ENCODE data around the gene TNRC6C. TPM values are rescaled to one million over a fixed set of nuclear protein-coding genes. Genes with fewer than 3 reads are reported as not detected.
"Not testable (repeated sequence)": the region's sequence is repeated elsewhere in the genome, so short reads cannot be mapped to it uniquely, and the experiment has no call there.

Gene TNRC6C
- polyA plus RNA-seq, 3 donors = 0.38 to 0.80 (median 0.46) TPM

DNA sequence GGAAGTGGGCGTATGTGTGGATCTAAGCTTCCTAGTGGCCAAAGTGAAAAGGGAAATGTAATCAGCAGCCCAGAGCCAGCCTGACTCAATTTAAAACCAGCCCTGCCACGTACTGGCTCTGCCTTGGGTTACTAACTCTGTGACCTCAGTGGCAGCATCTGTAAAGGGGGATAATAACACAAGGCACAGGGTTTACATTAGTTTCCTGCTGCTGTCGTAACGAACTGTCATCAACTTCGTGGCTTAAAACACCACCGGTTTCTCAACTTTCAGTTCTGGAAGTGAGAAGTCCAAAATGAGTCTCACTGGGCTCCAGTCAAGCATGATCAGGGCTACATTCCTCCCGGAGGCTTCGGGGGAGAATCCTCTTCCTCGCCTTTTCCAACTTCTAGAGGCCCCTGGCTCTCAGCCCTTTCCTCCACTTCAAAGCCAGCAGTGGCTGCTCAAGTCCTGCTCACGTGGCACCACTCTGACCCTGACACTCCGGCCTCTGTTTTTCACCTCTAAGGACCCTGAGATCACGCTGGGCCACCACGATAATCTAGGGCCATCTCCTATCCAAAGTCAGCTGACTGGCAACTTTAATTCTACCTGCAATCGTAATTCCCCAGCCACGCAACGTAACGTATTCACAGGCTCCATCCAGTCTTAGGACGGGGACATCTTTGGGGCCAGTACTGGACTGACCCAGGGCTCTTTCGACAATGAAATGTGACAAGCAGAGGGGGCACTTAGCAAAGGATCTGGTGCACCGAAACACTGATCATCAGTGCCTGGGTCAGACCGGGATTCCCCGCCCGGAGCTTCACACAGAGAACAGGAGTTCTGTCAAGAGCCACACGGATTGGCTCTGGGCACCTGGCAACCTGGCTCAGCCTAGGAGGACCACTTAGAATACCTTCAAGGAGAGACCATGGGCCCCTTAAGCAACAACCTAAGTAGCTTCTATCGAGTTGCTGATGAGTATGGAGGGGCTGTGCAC, 155.6 kb downstream of the TNRC6C start:
- TF ChIP-seq, protein P1, sequence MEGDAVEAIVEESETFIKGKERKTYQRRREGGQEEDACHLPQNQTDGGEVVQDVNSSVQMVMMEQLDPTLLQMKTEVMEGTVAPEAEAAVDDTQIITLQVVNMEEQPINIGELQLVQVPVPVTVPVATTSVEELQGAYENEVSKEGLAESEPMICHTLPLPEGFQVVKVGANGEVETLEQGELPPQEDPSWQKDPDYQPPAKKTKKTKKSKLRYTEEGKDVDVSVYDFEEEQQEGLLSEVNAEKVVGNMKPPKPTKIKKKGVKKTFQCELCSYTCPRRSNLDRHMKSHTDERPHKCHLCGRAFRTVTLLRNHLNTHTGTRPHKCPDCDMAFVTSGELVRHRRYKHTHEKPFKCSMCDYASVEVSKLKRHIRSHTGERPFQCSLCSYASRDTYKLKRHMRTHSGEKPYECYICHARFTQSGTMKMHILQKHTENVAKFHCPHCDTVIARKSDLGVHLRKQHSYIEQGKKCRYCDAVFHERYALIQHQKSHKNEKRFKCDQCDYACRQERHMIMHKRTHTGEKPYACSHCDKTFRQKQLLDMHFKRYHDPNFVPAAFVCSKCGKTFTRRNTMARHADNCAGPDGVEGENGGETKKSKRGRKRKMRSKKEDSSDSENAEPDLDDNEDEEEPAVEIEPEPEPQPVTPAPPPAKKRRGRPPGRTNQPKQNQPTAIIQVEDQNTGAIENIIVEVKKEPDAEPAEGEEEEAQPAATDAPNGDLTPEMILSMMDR (IDR thresholded peaks at IDR 0.05) = no peak
- peaks cover 52 to 84% of the 10 kb centered on the region in 2 donors for H3K36me3 Mint-ChIP-seq
- H3K9me3 ChIP-seq (replicated peaks in 1 of 2; ENCODE audit: control insufficient read depth in 1 of 2, insufficient read depth in 1 of 2, low read length in 2 of 2) = no peaks in the 10 kb centered on the region
- peak overlapping the region; percentile 60 to 91 (median 73) for H3K27ac Mint-ChIP-seq
- H3K4me2 ChIP-seq (replicated peaks; ENCODE audit: extremely low read depth, low read length, poor library complexity, severe bottlenecking) = no peak overlapping the region
- H3K27me3 Mint-ChIP-seq (ENCODE audit: low read depth in 3 of 3) = peaks cover 0 to 5% (median 0%) of the 10 kb centered on the region in 3 donors
- no peaks in the 10 kb centered on the region for H3K79me2 ChIP-seq (ENCODE audit: insufficient read depth, low read length)
- intact Hi-C loops (cut with micrococcal nuclease) = loop anchor here (2.0 to 10.0 kb wide), 5 partner anchors 13 to 311 kb away; no protein-coding TSS in a partner anchor
- H3K9ac ChIP-seq (ENCODE audit: insufficient read depth, low read length, poor library complexity, severe bottlenecking) = no peak overlapping the region
- H4K20me1 ChIP-seq (ENCODE audit: insufficient read depth, low read length) = peaks cover 91% of the 10 kb centered on the region
- H3K36me3 ChIP-seq (replicated peaks in 1 of 2; ENCODE audit: control insufficient read depth in 1 of 2, insufficient read depth in 2 of 2, low read length in 2 of 2) = peaks cover 62 to 82% of the 10 kb centered on the region in 2 donors
- WGBS (ENCODE audit: insufficient coverage) = 74% methylated on average over 23 of the region's 25 CpGs
- no peaks in the 10 kb centered on the region for H3K27me3 ChIP-seq (ENCODE audit: control insufficient read depth in 2 of 2, insufficient read depth in 2 of 2, low read length in 2 of 2)
- DNase-seq = peak; percentile 30 to 55 (median 38)
- no peak overlapping the region for H3K4me3 ChIP-seq (replicated peaks in 1 of 3; ENCODE audit: low read depth in 2 of 3, low read length in 3 of 3)
- peaks cover 33% of the 10 kb centered on the region for H3K4me1 Mint-ChIP-seq
- peak overlapping the region in 1 of 2 donors; percentile 7 for H3K4me3 Mint-ChIP-seq
- H2AFZ ChIP-seq (ENCODE audit: insufficient read depth, low read depth, low read length, poor library complexity, severe bottlenecking) = no peak overlapping the region
- H3K4me1 ChIP-seq (ENCODE audit: control insufficient read depth in 1 of 2, insufficient read depth in 2 of 2, low read length in 2 of 2) = peaks cover 24 to 37% of the 10 kb centered on the region in 2 donors
- peaks cover 0 to 6% (median 0%) of the 10 kb centered on the region in 7 donors for H3K9me3 Mint-ChIP-seq
- H3K27ac ChIP-seq (ENCODE audit: low read depth in 1 of 2, low read length in 2 of 2) = peak overlapping the region; percentile 27 to 48

- no peak overlapping the region for H3K4me3 ChIP-seq (replicated peaks in 1 of 3; ENCODE audit: low read depth in 2 of 3, low read length in 3 of 3)
- intact Hi-C loops (cut with micrococcal nuclease) = loop anchor here (5.0 to 10.0 kb wide), 3 partner anchors 57 to 310 kb away; no protein-coding TSS in a partner anchor
- peaks cover 91% of the 10 kb centered on the region for H4K20me1 ChIP-seq (ENCODE audit: insufficient read depth, low read length)
- peaks cover 61 to 79% of the 10 kb centered on the region in 2 donors for H3K36me3 ChIP-seq (replicated peaks in 1 of 2; ENCODE audit: control insufficient read depth in 1 of 2, insufficient read depth in 2 of 2, low read length in 2 of 2)
- peaks cover 0 to 5% (median 0%) of the 10 kb centered on the region in 3 donors for H3K27me3 Mint-ChIP-seq (ENCODE audit: low read depth in 3 of 3)
- TF ChIP-seq, protein P1 (IDR thresholded peaks at IDR 0.05) = no peak
- H3K4me1 ChIP-seq (ENCODE audit: control insufficient read depth in 1 of 2, insufficient read depth in 2 of 2, low read length in 2 of 2) = peaks cover 24 to 39% of the 10 kb centered on the region in 2 donors
- no peak overlapping the region for H2AFZ ChIP-seq (ENCODE audit: insufficient read depth, low read depth, low read length, poor library complexity, severe bottlenecking)
- 95% methylated on average over 18 of the region's 28 CpGs for WGBS (ENCODE audit: insufficient coverage)
- no peaks in the 10 kb centered on the region for H3K27me3 ChIP-seq (ENCODE audit: control insufficient read depth in 2 of 2, insufficient read depth in 2 of 2, low read length in 2 of 2)
- H3K4me1 Mint-ChIP-seq = peaks cover 33% of the 10 kb centered on the region
- no peak for DNase-seq
- peaks cover 48 to 84% of the 10 kb centered on the region in 2 donors for H3K36me3 Mint-ChIP-seq
- H3K4me2 ChIP-seq (replicated peaks; ENCODE audit: extremely low read depth, low read length, poor library complexity, severe bottlenecking) = no peak overlapping the region
- H3K4me3 Mint-ChIP-seq = no peak overlapping the region
- H3K9me3 ChIP-seq (replicated peaks in 1 of 2; ENCODE audit: control insufficient read depth in 1 of 2, insufficient read depth in 1 of 2, low read length in 2 of 2) = no peaks in the 10 kb centered on the region
- peak overlapping the region in 2 of 7 donors; percentile 30 to 42 for H3K27ac Mint-ChIP-seq
- no peak overlapping the region for H3K9ac ChIP-seq (ENCODE audit: insufficient read depth, low read length, poor library complexity, severe bottlenecking)
- no peak overlapping the region for H3K27ac ChIP-seq (ENCODE audit: low read depth in 1 of 2, low read length in 2 of 2)
- peaks cover 0 to 6% (median 0%) of the 10 kb centered on the region in 7 donors for H3K9me3 Mint-ChIP-seq
- H3K79me2 ChIP-seq (ENCODE audit: insufficient read depth, low read length) = peaks cover 2% of the 10 kb centered on the region
Observed at GRCh38 chr17:78114831-78115723, 156.6 kb downstream of the TNRC6C start.

GRCh38 chr17:78115803-78116202, 157.3 kb downstream of the TNRC6C start:
- not testable (repeated sequence) for H3K9ac ChIP-seq (ENCODE audit: insufficient read depth, low read length, poor library complexity, severe bottlenecking); DNase-seq; H3K9me3 Mint-ChIP-seq; H3K27me3 ChIP-seq (ENCODE audit: control insufficient read depth in 2 of 2, insufficient read depth in 2 of 2, low read length in 2 of 2); H3K4me3 Mint-ChIP-seq; H3K4me2 ChIP-seq (replicated peaks; ENCODE audit: extremely low read depth, low read length, poor library complexity, severe bottlenecking); H3K27ac Mint-ChIP-seq; H3K79me2 ChIP-seq (ENCODE audit: insufficient read depth, low read length); H3K4me3 ChIP-seq (replicated peaks in 1 of 3; ENCODE audit: low read depth in 2 of 3, low read length in 3 of 3); H3K27ac ChIP-seq (ENCODE audit: low read depth in 1 of 2, low read length in 2 of 2); H3K9me3 ChIP-seq (replicated peaks in 1 of 2; ENCODE audit: control insufficient read depth in 1 of 2, insufficient read depth in 1 of 2, low read length in 2 of 2); H3K27me3 Mint-ChIP-seq (ENCODE audit: low read depth in 3 of 3); H2AFZ ChIP-seq (ENCODE audit: insufficient read depth, low read depth, low read length, poor library complexity, severe bottlenecking)
- WGBS (ENCODE audit: insufficient coverage) = 70% methylated on average over 9 of the region's 18 CpGs
- Mint-ChIP-seq H3K36me3 (peaks cover 47 to 84% of the 10 kb centered on the region in 2 donors), H3K4me1 (peaks cover 36% of the 10 kb centered on the region)
- Histone ChIP-seq H3K36me3 (replicated peaks in 1 of 2; ENCODE audit: control insufficient read depth in 1 of 2, insufficient read depth in 2 of 2, low read length in 2 of 2) (peaks cover 60 to 79% of the 10 kb centered on the region in 2 donors), H3K4me1 (ENCODE audit: control insufficient read depth in 1 of 2, insufficient read depth in 2 of 2, low read length in 2 of 2) (peaks cover 24 to 39% of the 10 kb centered on the region in 2 donors), H4K20me1 (ENCODE audit: insufficient read depth, low read length) (peaks cover 91% of the 10 kb centered on the region)
- intact Hi-C loops (cut with micrococcal nuclease) = loop anchor here (10.0 kb wide), 1 partner anchor 309 kb away; no protein-coding TSS in a partner anchor

Data from CD14-positive monocyte (primary cell).